Fibroblast of lung (primary cell): ENCODE measurements around the gene KRTAP6-3.

Experiments used
- CTCF ChIP-seq, 2 donors: IDR thresholded peaks in 1 of 2; conservative IDR thresholded peaks in 1 of 2; 1 replicate in 1 of 2; 2 replicates in 1 of 2; pipeline ENCODE4 v1.5.1; 2011 to 2012; ENCODE audit warnings: low read length in 2 of 2, control low read depth in 1 of 2, inconsistent platforms in 1 of 2, low read depth in 1 of 2, mild to moderate bottlenecking in 1 of 2
- EZH2 ChIP-seq: IDR thresholded peaks from 2 replicates; pipeline ENCODE4 v1.5.1; 2012; ENCODE audit warnings: low read length, control low read depth, mild to moderate bottlenecking; ENCODE audit errors: missing control alignments

- TF ChIP-seq CTCF (conservative IDR thresholded peaks at IDR 0.05 in 1 of 2, IDR thresholded peaks at IDR 0.05 in 1 of 2; ENCODE audit: low read depth in 1 of 2, low read length in 2 of 2), result no peak
- TF ChIP-seq EZH2, result no peak
Measured at GRCh38 chr21:30628109-30628508, 35.9 kb downstream of the KRTAP6-3 start.
